Astrocyte of the cerebellum (primary cell): ENCODE measurements around the gene KCNMA1.

ENCODE experiments used
- DNase-seq: peaks from one replicate; pipeline ENCODE4 v3.0.0-alpha.2; 2011; ENCODE audit warnings: low read depth
- H3K4me3 ChIP-seq: 2 replicates; pipeline ENCODE4 v1.5.1; 2011; ENCODE audit warnings: mild to moderate bottlenecking, low read depth, low read length, moderate library complexity
- in situ Hi-C: cut with HindIII; loops from 2 replicates; pipeline ENCODE4 v1.10.0; 2017; ENCODE audit warnings: low sequenced_read_pairs
- TF ChIP-seq, protein P1 (sequence below): IDR thresholded peaks from 2 replicates; pipeline ENCODE4 v1.5.1; 2012; ENCODE audit warnings: low read length, low read depth, moderate library complexity, mild to moderate bottlenecking; ENCODE audit errors: missing control alignments

KCNMA1 gene

DNA sequence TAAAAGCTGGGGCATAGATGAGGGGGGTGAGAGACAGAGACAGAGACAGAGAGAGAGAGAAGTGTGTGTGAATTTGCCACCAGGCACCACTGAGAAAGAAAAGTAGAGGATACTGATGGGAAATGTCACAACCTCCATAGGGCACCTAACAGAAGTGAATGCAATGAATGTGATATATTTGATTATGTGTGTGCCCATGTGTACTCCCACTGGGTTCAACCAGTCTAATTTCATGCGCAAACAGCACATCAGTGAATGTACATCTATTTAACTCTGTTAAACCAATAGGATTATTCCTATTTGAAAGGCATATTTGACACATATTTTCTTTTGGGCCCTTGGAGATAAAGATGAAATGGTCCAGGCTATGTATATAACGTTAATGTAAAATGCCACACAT is 241.3 kb downstream of the KCNMA1 start:
- H3K4me3 ChIP-seq, result no peak overlapping the region
- TF ChIP-seq, protein P1, sequence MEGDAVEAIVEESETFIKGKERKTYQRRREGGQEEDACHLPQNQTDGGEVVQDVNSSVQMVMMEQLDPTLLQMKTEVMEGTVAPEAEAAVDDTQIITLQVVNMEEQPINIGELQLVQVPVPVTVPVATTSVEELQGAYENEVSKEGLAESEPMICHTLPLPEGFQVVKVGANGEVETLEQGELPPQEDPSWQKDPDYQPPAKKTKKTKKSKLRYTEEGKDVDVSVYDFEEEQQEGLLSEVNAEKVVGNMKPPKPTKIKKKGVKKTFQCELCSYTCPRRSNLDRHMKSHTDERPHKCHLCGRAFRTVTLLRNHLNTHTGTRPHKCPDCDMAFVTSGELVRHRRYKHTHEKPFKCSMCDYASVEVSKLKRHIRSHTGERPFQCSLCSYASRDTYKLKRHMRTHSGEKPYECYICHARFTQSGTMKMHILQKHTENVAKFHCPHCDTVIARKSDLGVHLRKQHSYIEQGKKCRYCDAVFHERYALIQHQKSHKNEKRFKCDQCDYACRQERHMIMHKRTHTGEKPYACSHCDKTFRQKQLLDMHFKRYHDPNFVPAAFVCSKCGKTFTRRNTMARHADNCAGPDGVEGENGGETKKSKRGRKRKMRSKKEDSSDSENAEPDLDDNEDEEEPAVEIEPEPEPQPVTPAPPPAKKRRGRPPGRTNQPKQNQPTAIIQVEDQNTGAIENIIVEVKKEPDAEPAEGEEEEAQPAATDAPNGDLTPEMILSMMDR, result no peak
- in situ Hi-C loops, result no loop called here
- no peak for DNase-seq

DNA sequence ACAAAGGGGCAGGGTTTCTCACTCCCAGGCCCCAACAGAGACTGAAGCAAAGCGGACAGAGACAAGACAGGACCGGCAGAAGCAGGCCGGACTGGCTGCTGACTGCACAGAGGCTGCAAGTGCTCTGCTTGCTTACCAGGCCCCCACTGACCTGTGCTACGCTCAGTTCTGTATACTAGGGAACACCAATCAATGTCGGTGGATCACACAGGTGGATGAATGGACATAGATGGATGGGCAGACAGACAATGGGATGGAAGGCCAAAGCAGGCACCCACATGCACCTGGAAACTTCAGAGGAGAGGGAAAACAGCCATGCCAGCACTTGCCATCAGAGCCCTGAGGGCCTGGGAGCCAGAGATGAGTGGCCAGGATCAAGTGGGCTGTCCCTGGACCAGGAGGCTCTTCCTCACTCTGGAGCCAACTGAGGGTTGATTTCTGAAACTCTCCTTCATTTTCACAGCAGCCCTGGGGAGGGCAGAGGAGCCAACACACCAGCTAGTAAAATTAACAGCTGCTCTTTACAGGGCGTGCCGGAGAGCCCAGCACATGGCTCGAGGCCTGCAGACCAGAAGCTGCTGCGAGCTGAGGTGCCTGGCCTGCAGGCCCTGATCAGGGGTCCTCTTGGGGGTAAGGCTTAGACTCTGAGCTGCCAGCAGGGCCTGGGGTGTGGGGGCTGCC is 243.6 kb downstream of the KCNMA1 start:
- H3K4me3 ChIP-seq, result no peak overlapping the region
- in situ Hi-C loops, result no loop called here
- TF ChIP-seq, protein P1, result no peak
- no peak for DNase-seq

DNA sequence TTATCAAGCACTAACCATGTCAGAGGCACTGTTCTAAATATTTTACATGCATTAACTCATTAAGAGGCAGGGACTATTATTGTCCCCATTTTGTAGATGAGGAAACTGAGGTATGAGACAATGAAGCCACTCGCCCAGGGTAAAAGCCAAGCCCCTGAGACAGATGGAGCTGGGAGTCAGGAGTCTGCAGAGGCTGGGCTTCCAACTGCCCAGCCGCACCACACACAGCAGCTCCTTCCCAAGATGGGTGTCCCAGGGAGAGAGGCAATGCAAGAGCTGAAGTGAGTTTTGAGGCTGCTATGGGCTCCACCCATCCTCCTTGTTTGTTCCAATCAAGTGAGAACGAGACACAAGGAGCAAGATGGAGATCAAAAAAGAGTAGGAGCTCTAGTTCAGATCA is 244.2 kb downstream of the KCNMA1 start:
- TF ChIP-seq, protein P1, result no peak
- in situ Hi-C loops, result no loop called here
- DNase-seq, result no peak
- H3K4me3 ChIP-seq, result no peak overlapping the region

DNA sequence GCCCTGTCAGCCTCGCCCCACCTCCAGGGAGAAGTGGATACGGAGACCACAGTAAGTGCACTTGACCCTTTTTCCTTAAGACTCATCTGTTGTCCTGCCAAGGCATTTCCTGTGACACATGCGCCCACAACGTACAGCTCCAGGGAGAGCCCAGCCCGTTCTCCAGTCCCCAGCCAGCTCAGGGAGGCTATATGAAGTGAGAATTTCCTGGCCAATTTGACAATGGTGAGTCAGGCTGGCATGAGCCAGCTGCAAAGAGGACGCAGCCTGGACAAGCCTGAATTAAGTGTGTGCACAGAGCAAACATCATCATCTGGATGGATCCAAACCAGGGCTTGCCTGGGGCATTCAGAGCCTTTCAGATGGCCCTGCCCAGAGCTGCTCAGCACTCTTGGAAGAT is 244.8 kb downstream of the KCNMA1 start:
- in situ Hi-C loops, result no loop called here
- no peak overlapping the region for H3K4me3 ChIP-seq
- TF ChIP-seq, protein P1, result no peak
- DNase-seq, result peak; percentile 70

DNA sequence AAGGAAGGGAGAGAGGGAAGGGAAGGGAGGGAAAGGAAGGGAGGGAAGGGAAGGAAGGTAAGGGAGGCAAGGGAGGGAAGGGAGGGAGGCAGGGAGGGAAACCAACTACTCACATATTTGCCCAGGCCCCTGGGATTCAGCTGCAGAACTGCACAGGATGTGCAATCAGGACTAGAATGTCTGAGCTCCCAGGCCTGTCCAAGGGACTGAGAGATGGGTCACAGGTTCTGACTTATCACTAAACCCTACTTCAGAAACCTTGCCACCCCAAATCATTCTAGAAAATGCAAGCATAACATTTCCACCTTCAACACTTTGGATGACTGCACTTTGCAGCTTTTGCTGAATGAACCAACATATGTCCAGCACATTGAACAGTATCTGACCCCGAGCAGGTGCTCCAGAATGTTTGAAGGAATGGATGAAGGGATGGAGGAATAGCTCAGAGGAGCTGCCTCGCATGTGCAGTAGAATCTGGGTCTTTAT is 245.3 kb downstream of the KCNMA1 start:
- TF ChIP-seq, protein P1, result no peak
- in situ Hi-C loops, result no loop called here
- DNase-seq, result no peak
- no peak overlapping the region for H3K4me3 ChIP-seq

DNA sequence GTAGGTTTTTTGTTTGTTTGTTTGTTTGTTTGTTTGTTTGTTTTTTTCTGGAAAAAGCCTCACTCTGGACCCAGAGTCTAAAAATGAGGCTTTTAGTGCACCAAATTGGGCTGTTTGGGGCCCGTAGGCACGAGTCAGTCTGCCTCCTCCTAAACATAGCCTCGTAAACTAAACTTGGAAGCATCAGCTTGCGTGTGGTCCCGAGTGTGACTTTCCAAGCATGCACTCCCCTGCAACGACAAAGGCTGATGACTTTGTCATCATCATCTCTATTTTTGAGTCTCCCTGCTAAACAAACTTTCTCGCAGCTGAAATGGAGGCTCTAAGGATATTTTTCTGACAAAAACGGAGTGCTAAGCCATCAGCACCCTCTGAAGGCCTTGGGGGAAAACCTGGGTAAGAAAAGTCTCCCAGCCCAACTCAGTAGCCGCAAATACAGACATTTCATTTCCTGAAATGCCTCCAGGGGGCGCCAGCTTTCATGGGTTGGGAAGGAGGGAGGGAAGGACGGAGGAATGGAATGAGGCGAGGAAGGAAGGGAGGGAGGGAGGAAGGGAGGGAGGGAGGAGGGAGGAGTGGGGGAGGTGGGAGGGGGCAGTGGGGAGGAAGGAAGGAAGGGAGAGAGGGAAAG is 245.9 kb downstream of the KCNMA1 start:
- TF ChIP-seq, protein P1, result peak; percentile 79
- peak; percentile 78 for DNase-seq
- no peak overlapping the region for H3K4me3 ChIP-seq
- in situ Hi-C loops, result no loop called here
